ENCODE data around the gene ZNF433.

Gene ZNF433

GRCh38 chr19:11987405-11988281 lies 47.8 kb downstream of the ZNF433 start:
- DNase-seq, result peak; percentile 97 to 99 (median 98)

- no peak for DNase-seq
Observed at GRCh38 chr19:11986754-11987153, 48.7 kb downstream of the ZNF433 start.

GRCh38 chr19:11984986-11985385 lies 50.5 kb downstream of the ZNF433 start:
- no peak for DNase-seq

GRCh38 chr19:11982526-11982925 lies 53.0 kb downstream of the ZNF433 start:
- DNase-seq, result no peak

- no peak for DNase-seq
Observed at GRCh38 chr19:11979527-11979926, 56.0 kb downstream of the ZNF433 start.

GRCh38 chr19:11978492-11979100 lies 56.9 kb downstream of the ZNF433 start:
- no peak for DNase-seq

- no peak for DNase-seq
Observed at GRCh38 chr19:11973019-11973810, 62.3 kb downstream of the ZNF433 start.

- peak; percentile 52 to 76 (median 67) for DNase-seq
Observed at GRCh38 chr19:11971041-11971440, 64.4 kb downstream of the ZNF433 start.

GRCh38 chr19:11970174-11970573 lies 65.3 kb downstream of the ZNF433 start:
- DNase-seq, result peak in 3 of 4 experiments; percentile 7 to 19 (median 11)

- peak; percentile 93 to 95 (median 94) for DNase-seq
Observed at GRCh38 chr19:11964858-11965645, 70.4 kb downstream of the ZNF433 start, which contains the start of gene ZNF763. Gene ZNF763 (plus strand): TSS chr19:11965040. CDS start chr19:11965209, 169 bp downstream.

Measured in suppressor macrophage (primary cell).